ENCODE data around the gene ELP4. TPM values are rescaled to one million over a fixed set of nuclear protein-coding genes. Genes with fewer than 3 reads are reported as not detected.

The ELP4 gene
- total RNA-seq, 1 experiment from 2014 or later = 17.2 TPM

DNA sequence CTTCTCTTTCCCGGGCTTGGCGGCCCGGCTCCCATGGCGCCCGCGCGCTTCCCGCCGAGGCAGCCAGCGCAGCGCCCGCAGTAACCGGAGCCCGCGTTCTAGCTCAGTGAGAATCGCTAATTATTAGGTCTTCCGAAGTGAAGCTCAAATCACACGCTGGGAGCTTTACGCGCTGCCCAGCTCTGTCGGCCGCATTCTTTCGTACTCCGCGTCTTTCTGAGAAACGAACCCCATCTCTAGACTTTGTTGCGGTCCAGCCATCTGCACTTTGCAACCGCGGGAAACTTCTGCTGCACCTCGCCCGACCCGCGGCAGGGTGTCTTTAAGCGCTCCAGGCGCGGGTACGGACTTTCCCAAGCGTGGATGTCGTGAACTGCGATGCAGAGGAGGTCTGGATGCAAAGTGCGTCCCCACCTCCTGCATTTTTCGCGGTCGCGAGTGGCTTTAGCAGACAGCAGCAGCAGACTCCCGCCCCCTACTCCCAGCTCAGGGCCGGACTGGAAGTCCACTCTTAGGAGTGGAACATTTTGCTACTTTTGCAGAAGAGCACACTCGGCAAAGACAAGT lies 307.6 kb downstream of the ELP4 start:
- DNase-seq (ENCODE audit: low read depth, low spot score) (no peak), ATAC-seq (peak; percentile 22)
- intact Hi-C loops (cut with micrococcal nuclease; ENCODE audit: unreplicated experiment) = no loop called here
- CTCF ChIA-PET = no interaction called here
- Histone ChIP-seq H3K36me3 (ENCODE audit: control insufficient read depth, insufficient read depth, low read length) (no peaks in the 10 kb centered on the region), H3K4me3 (ENCODE audit: low read depth in 2 of 2, low read length in 2 of 2) (peak overlapping the region; percentile 31 to 45), H3K27ac (ENCODE audit: low read length) (no peak overlapping the region), H3K9me3 (ENCODE audit: control insufficient read depth, insufficient read depth, low read depth, low read length) (no peaks in the 10 kb centered on the region), H3K27me3 (ENCODE audit: control insufficient read depth, insufficient read depth, low read length) (peaks cover 6% of the 10 kb centered on the region; the same call in 1 of the 2 replicates), H3K4me1 (ENCODE audit: control insufficient read depth, insufficient read depth, low read length) (no peaks in the 10 kb centered on the region)
- TF ChIP-seq SIN3A (IDR thresholded peaks at IDR 0.05; ENCODE audit: borderline replicate concordance, insufficient read depth, low read depth, low read length) (no peak), POLR2AphosphoS5 (IDR thresholded peaks at IDR 0.05; ENCODE audit: low read depth, low read length) (no peak), TCF7L2 (IDR thresholded peaks at IDR 0.05; ENCODE audit: low read depth, low read length) (no peak)
- TF ChIP-seq, protein P1, sequence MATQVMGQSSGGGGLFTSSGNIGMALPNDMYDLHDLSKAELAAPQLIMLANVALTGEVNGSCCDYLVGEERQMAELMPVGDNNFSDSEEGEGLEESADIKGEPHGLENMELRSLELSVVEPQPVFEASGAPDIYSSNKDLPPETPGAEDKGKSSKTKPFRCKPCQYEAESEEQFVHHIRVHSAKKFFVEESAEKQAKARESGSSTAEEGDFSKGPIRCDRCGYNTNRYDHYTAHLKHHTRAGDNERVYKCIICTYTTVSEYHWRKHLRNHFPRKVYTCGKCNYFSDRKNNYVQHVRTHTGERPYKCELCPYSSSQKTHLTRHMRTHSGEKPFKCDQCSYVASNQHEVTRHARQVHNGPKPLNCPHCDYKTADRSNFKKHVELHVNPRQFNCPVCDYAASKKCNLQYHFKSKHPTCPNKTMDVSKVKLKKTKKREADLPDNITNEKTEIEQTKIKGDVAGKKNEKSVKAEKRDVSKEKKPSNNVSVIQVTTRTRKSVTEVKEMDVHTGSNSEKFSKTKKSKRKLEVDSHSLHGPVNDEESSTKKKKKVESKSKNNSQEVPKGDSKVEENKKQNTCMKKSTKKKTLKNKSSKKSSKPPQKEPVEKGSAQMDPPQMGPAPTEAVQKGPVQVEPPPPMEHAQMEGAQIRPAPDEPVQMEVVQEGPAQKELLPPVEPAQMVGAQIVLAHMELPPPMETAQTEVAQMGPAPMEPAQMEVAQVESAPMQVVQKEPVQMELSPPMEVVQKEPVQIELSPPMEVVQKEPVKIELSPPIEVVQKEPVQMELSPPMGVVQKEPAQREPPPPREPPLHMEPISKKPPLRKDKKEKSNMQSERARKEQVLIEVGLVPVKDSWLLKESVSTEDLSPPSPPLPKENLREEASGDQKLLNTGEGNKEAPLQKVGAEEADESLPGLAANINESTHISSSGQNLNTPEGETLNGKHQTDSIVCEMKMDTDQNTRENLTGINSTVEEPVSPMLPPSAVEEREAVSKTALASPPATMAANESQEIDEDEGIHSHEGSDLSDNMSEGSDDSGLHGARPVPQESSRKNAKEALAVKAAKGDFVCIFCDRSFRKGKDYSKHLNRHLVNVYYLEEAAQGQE (IDR thresholded peaks at IDR 0.05; ENCODE audit: insufficient read depth in 1 of 2, low read depth in 2 of 2, low read length in 1 of 2) = no peak
- TF ChIP-seq, protein P2, sequence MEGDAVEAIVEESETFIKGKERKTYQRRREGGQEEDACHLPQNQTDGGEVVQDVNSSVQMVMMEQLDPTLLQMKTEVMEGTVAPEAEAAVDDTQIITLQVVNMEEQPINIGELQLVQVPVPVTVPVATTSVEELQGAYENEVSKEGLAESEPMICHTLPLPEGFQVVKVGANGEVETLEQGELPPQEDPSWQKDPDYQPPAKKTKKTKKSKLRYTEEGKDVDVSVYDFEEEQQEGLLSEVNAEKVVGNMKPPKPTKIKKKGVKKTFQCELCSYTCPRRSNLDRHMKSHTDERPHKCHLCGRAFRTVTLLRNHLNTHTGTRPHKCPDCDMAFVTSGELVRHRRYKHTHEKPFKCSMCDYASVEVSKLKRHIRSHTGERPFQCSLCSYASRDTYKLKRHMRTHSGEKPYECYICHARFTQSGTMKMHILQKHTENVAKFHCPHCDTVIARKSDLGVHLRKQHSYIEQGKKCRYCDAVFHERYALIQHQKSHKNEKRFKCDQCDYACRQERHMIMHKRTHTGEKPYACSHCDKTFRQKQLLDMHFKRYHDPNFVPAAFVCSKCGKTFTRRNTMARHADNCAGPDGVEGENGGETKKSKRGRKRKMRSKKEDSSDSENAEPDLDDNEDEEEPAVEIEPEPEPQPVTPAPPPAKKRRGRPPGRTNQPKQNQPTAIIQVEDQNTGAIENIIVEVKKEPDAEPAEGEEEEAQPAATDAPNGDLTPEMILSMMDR (IDR thresholded peaks at IDR 0.05) = no peak
- no TSS peak for BruUV-seq (replicated peaks)
- POLR2A ChIA-PET = no interaction called here
- in situ Hi-C loops (cut with HindIII; ENCODE audit: low pct_unique_long_range_greater_than_20kb, low sequenced_read_pairs) = no loop called here

DNA sequence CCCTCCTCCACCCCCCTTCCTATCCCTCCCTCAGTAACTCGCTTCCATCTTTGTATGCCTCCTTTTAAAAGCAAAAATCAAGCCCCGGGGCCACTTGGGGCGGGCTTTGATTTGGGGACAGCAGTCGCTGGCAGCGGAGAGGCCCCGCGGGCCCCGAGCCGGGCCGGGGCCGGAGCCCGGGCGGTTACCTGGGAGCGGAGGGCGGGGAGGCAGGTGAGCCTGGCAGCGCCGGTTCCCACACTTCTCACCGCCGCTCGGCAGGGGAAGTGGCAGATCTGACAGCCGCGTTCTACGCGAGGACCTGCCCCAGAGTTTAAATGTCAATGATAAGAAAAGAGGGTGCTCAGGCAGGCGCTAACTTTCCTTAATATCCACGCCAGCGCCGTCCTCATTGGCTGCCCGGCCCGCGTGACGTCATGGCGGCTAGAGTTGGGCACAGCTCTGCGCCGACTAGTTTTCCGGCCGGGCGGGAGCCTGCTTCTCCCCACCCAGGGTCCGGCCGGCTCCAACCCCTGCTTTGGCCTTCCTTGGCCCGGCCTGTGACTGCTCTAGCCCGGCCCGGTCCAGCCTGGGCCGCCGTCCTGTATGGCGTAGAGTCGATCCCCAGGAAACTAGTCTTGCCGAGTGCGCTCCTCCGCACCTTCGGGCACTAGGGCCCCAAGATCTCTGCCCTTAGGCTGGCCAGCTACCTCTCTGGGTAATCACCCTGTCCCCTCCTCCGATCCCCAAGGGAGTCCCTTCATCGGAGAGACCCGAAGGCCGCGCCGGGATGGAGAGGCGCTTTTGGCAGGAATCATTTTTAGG lies 308.3 kb downstream of the ELP4 start:
- no peak for TF ChIP-seq POLR2AphosphoS5 (IDR thresholded peaks at IDR 0.05; ENCODE audit: low read depth, low read length)
- TF ChIP-seq, protein P2 (IDR thresholded peaks at IDR 0.05) = no peak
- TF ChIP-seq, protein P1 (IDR thresholded peaks at IDR 0.05; ENCODE audit: insufficient read depth in 1 of 2, low read depth in 2 of 2, low read length in 1 of 2) = no peak
- no peak for TF ChIP-seq TCF7L2 (IDR thresholded peaks at IDR 0.05; ENCODE audit: low read depth, low read length)
- TF ChIP-seq SIN3A (IDR thresholded peaks at IDR 0.05; ENCODE audit: borderline replicate concordance, insufficient read depth, low read depth, low read length) = no peak
- DNase-seq (ENCODE audit: low read depth, low spot score) (no peak), ATAC-seq (no peak)
- Histone ChIP-seq H3K27ac (ENCODE audit: low read length) (no peak overlapping the region), H3K36me3 (ENCODE audit: control insufficient read depth, insufficient read depth, low read length) (no peaks in the 10 kb centered on the region), H3K4me3 (ENCODE audit: low read depth in 2 of 2, low read length in 2 of 2) (no peak overlapping the region), H3K27me3 (ENCODE audit: control insufficient read depth, insufficient read depth, low read length) (peaks cover 6% of the 10 kb centered on the region; the same call in 1 of the 2 replicates), H3K4me1 (ENCODE audit: control insufficient read depth, insufficient read depth, low read length) (no peaks in the 10 kb centered on the region), H3K9me3 (ENCODE audit: control insufficient read depth, insufficient read depth, low read depth, low read length) (no peaks in the 10 kb centered on the region)
- intact Hi-C loops (cut with micrococcal nuclease; ENCODE audit: unreplicated experiment) (no loop called here), in situ Hi-C loops (cut with HindIII; ENCODE audit: low pct_unique_long_range_greater_than_20kb, low sequenced_read_pairs) (no loop called here)
- CTCF ChIA-PET = no interaction called here
- no TSS peak for BruUV-seq (replicated peaks)
- POLR2A ChIA-PET = no interaction called here
